Suppressor macrophage treated with lipopolysaccharide for 4 hours (primary cell): ENCODE results near the gene ASPDH.
"Not testable (repeated sequence)": the region's sequence is repeated elsewhere in the genome, so short reads cannot be mapped to it uniquely, and the experiment has no call there.

Source experiments
- DNase-seq: peaks from one replicate; pipeline ENCODE4 v3.0.0-alpha.2; 2020

Gene ASPDH

DNA sequence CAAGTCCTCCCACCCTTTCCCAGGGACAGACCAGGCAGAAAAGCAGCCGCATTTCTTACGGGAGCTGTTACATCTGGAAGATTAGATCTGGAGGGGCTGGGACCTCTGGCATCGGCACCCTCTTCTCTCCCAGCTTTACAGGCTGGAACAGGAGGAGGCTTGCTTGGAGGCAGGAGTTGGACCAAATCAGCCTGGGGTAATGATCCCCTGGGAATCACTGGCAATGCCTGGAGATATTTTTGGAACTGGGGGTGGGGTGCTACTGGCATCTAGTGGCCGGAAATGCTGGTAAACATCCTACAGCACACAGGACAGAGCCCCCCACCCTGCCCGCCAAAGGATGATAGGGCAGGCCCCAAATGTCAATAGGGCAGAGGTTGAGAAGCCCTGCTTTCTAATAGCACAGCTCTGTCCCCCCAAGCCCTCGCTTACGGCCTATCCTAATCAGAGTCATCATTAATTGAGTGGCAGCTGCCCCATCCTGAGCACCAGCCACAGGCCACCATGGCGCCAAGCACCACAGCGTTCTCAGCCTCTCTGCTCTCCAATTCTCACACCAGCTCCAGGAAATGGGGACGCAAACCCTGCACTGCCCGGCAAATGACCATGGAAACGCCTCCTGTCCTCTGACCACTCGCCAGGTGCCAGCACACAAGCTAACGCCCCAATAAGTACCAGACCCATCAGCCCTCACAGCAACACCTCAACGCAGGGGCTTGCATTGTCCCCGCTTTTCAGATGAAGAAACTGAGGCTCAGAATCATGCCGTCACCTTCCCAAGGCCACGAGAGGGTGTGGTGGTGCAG lies 33.9 kb upstream of the ASPDH start:
- no peak for DNase-seq

DNA sequence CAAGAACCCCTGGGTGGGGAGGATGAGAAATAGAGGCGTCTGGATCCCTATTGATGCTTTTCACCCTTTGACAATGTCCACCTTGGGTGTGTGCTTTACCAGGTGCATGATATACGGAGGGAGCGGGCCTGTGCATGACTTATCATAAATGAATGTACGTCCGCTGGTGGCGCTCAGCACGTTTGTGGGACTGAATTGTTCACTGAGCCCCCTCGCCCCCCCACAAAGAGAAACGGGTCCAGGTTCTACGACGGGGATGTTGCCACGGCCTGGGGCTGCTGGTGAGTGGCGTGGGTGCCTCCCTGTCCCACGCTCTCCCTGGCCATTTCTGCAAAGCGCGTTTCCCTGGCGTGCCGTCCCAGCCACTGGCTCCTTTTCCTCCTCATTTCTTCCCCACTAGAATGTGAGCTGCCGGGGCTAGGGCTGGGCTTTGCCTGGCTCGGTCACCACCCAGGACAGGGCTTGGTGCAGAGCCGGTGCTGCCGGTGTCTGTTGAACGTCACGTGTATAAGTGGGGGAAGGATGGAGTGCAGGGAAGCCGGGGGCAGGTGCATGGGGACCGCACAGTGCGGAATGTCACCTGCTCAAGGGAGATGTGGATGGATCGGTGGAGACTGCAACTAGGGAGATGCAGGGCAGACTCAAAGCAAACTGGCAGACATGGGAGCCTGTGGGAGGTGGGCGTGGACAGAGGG lies 33.0 kb upstream of the ASPDH start:
- DNase-seq: no peak

DNA sequence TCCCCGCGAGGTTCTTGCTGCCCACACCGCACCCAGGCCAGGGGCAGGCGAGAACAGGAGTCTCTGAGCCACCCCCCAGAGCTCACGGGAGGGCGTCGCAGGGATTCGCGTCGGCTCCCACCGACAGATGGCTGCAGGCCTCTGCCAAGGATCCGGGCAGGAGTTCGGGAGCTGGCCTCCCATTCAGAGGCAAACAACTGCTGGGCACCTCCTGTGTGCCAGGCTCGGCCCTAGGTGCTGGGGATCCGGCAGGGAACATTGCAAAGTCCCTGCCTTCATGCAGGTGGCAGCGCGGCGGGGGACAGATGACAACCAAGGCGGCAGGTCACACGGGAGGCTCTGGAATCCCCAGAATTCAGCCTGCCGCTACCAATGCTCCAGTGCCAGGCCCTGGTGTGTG lies 29.2 kb upstream of the ASPDH start:
- no peak for DNase-seq

DNA sequence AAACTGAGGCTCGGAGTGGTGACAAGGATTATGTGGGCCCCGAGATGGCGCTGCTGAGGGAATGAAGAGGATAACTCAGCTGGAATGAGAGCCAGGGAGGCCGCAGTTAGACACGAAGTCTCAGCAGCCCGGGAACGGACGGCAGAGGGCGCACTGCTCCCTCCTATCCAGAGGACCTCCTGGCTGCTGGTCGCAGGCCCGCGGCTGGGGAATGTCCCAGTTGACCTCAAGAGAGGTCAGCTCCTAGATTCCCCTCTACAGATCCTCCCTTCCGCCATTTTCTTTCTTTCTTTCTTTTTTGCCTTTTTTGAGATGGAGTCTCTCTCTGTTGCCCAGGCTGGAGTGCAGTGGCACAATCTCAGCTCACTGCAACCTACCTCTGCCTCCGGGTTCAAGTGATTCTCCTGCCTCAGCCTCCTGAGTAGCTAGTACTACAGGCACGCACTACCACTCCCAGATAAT lies 24.1 kb upstream of the ASPDH start:
- peak; percentile 82 for DNase-seq

DNA sequence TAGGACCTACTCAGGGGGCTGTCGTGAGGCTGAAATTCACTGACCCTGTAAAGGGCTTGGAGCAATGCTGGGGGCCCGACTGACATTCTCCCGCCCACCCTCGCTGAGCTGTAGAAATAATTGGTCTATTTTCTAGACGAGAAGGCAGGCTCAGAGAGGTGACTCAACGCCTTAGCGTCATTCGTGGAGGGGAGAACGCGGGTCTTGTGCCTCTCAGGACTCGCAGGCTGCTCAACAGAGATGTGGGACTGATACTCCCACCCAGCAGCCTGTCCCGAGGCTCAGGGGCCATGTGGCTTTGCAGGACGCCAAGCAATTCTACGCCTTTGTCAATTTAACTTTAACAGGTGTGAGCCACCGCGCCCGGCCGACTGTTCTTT lies 23.6 kb upstream of the ASPDH start:
- DNase-seq: no peak

DNA sequence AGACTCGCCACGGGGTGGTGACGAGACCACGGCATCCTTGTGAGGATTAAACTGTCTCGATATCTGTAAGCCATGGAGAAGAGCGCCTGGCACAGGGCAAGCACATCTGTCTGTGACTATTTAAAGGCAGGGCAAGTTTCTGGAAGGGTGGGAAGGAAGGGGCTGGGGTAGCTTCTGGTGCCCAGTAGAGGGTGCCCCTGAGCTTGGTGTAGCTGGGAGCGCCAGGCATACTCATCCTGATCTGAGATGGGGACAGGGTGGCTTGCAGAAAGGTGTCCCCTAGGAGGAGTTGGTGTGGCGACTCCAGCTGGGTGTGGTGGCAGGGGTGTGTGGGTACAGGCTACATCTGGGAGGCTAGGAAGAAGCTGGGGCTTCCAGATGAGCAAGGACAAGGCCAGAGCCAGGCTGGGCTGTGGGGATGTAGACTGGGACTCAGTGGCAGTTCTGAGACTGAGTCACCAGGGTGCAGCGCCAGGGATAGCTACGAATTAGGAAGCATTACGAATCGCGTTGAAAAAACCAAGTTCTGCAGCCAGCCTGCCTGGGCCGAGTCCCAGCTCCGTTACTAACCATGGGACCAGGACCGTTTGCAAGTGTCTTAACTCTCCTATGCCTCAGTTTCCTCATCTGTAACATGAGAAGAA lies 23.1 kb upstream of the ASPDH start:
- DNase-seq: no peak

DNA sequence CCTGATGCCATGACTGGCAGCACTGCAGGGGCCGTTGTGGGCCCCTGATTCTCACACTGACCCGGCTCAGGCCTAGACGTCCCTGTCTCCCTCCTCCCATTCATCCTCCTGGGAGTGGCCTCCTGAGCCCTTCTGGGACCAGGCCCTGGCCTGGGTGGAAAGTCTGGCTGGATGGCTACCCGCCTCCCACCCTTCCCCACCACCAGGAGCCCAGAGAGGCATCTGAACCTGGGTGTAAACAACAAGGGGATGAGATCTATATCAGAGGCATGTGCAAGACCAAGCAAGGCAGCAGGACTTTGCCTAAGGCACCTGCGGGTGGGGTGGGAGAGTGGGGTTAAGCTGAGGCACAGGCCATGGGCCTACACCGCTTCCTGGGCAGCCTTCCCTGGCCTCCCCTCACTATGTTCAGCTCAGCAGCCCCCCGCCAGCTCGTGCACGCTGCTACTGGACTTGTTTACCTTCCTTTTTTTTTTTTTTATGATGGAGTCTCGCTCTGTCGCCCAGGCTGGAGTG lies 22.0 kb upstream of the ASPDH start:
- no peak for DNase-seq

DNA sequence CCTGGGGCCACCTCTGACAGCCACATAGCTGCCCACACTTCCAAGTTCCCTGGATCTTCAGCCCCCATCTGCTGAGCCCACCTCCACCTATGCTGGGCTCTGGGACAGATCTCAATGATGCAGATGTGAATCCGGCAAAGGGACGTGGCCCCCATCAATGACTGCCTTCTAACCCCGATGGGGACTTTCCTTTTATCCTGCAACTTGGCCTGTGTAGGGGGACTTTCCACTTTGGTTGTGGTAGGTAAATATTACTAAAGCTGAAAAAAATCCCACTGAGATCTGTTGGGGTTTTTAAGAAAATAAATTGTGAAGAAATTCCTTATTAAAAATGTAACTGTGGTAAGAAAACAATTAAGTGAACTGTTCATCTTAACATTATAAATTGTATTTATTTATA lies 20.8 kb upstream of the ASPDH start:
- DNase-seq: no peak

DNA sequence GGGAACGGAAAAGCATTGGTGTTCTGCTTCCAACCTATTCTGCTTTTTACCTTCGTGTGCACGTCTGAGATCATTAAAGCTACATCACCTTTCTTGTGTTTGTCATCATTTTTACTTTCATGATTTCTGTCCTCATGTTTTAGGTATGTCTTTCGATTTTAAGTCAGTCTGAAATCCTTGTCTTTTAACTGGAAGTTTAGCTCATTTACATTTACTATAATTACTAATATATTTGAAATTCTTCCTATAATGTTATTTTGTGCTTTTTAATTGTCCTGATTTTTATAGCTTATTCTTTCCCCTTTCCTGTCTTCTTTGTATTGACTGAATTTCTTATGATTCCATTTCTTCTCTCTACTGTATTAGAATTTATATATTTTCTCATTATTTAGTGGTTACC lies 19.2 kb upstream of the ASPDH start:
- no peak for DNase-seq

DNA sequence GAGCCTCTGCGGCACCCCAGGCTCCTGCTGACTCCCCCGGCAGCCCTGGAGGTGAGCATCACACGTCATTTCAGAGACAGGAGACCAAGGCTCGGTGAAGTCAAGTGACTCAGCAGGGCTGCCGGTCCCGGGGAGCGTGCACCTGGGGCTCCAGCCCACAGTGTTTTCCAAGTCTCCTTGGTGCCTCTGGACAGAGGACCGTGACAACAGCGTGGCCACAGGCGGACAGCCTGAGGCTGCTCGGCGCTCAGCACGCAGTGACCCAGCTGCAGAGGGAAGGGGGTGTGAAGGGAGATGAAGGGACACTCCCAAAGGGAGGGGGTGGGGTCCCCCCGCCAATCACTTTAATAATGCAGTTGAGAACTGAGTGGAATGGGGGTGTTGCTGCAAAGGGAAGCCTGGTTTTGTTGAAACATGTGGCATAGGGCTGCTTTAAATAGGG lies 17.5 kb upstream of the ASPDH start:
- no peak for DNase-seq

DNA sequence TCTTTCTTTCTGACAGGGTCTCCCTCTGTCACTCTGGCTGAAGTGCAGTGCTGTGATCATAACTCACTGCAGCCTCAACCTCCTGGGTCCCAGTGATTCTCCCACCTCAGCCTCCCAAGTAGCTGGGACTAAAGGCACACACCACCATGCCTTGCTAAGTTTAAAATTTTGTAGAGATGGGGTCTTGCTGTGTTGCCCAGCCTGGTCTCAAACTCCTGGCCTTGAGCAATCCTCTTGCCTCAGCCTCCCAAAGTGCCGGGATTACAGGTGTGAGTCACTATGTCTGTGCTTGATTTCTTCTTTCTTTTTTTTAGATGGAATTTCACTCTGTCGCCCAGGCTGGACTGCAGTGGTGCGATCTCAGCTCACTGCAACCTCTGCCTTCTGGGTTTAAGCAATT lies 14.3 kb upstream of the ASPDH start:
- not testable (repeated sequence) for DNase-seq

DNA sequence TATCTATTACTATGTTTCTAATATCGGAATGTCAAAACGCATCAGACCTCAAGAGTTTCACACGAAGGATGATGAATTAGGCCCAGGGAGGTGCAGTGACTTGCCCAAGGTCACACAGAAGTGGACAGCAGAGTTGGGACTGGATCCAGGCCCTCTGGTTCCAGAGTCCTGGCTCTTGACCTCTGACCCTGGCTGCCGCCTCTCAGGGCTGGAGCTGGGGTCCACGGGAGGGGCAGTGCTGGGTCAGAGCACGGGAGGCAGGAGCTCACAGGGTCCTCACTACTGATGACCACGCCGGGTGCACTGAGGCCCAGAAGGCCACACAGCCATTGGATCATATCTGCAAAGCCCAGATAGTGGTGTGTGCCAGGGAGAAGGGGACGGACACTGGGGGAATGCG lies 9.2 kb upstream of the ASPDH start:
- no peak for DNase-seq

DNA sequence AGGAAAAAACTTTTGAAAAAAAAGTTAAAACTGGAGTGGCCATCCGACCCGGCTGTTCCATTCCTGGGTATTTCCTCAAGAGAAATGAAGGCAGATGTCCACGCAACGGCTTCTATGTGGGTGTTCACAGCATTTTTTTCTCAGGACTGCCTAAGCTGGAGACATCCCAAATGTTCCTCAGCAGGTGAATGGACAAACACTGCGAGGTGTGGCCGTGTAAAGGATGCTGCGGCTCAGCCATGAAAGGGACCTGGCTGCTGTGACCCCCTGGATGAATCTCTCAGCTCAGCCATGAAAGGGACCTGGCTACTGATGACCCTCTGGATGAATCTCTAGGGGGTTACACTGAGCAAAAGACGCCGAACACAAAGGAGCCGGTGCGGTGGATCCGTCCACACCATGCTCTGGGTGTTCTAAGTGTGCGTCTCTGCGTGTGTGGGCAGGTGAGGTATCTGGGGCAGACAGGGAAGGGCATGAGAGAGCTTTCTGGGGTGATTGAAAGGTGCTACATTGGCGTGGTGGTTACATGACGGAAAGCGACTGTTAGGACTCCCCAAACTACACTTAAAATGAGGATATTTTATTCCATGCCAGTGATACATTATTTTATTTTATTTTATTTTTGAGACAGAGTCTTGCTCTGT lies 7.2 kb upstream of the ASPDH start:
- no peak for DNase-seq

DNA sequence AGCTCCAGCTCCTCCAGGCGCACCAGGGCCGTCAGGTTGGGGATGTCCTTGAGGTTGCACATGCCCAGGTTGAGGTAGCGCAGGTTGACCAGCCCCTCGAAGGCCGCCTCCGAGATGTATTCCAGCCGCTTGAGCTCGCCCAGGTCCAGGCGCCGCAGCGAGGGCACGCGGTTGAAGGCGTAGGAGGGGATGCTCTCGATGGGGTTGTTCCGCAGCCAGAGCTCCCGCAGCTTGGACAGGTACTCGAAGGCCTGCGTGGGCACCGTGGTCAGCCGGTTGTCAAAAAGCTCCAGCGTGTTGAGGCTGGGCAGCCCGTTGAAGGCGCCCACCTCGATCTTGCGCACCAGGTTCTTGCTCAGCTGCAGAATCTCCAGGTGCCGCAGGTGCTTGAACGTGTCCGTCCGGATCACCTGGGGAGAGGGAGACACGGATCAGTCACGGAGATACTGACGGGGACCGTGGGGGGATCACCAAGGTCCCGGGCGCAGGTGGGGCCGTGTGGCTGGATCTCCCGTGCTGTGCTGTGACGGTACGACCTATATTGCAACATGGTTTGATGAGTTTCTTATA lies 5.4 kb upstream of the ASPDH start:
- no peak for DNase-seq

DNA sequence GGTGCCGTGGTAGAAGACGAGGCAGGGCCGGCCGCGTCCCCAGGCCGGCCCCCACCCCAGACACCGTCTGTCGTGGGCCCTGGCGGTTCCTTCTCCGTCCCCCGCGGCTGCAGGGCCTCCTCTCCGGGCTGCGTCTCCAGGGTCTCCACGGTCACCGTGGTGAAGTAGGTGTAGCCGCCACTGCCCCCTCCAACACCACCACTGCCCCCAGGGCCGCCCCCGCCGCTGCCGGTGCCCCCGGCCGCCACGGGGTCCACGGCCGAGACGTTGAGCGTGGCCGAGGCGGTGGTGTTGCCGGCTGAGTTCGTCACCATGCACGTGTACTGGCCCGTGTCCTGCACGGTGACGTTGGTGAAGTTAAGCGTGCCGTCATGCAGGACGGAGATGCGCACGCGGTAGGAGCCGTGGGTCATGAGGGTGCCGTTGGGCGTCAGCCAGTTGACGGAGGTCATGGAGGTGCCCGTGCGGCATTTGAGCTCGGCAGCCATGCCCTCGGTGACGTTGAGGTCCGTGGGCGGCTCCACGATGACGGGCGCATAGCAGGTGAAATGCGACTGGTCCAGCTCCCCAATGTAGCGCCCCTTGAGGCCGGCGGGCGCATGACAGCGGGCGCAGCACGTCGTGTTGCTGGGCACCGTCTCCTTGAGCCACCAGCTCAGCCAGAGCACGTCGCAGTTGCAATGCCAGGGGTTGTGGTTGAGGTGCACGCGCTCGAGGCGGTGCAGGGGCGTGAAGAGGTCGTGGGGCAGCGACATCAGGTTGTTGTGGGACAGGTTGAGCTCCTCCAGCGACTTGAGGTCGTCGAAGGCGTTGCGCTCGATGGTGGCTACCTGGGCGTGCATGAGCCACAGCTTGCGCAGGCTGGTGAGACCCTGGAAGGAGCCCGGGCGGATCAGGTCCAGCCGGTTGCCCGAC lies 4.6 kb upstream of the ASPDH start:
- no peak for DNase-seq

DNA sequence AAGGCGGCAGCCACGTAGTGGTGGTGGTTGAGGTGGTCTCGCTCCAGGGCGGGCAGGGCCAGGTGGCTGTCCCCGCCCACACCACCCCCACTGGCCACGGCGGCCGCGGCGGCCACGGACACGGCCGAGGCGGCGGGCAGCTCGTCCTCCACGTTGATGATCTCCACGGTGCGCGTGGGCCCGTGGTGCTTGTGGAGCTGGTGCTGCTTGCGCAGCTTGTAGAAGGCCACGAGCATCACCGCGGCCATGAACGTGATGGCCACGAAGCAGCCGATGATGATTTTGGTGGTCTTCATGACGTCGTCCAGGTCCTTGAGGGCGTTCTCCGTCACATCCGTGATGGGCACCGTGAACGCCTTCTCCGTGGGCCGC lies 4.0 kb upstream of the ASPDH start:
- DNase-seq: no peak

DNA sequence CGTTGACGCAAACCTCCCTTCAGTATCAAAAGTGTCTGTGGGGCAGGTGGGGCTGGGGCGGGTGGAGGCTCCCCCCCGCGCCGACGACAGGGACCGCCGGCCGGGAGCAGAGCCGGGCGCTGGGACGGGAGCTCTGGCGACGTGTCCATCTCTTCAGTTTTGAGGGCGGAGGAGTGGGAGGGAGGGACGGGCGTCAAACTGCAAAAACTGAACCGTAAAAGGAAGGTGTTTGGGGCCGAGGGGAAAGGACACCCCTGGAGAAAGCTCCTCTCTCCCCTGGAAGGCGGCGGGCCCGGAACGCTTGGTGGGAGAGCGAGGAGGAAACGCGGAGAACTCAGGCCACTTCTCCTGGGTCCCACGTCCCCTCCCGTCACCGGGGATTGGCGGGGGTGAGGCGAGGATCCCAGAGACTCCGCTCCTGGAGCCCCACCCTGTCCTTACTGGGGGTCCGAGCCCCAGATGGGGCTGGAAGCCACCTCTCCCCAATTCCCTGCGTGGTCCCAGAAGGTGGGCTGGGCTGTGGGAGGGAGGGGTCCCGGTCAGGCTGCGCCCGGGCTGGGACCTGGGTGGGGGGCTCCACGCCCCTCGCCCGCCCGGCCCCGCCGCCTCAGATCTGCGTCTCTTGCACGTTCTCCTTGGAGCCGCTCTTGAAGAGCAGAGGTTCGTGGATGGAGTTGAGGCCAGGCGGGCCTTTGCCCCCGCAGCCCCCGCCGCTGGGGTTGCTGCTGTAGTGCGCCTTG lies 3.4 kb upstream of the ASPDH start:
- DNase-seq: no peak

DNA sequence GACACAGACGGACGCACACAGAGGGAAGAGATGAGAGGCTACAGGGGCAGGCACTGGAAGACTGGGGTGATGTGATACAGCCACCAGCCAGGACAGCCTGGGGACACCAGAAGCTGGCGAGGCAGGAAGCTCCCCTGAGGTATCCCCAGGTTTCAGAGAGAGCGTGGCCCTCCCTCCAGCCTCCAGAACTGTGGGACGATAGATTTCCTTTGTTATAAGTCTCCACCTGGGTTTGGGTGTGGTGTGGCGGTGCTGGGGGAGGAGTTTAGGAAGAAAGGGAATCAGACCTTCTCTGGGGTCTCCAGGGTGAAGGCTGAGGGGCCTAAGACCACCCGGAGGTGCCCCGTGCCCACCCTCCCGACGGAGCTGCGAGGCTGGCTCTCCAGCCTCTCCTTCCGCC lies 2.7 kb upstream of the ASPDH start:
- DNase-seq: no peak

DNA sequence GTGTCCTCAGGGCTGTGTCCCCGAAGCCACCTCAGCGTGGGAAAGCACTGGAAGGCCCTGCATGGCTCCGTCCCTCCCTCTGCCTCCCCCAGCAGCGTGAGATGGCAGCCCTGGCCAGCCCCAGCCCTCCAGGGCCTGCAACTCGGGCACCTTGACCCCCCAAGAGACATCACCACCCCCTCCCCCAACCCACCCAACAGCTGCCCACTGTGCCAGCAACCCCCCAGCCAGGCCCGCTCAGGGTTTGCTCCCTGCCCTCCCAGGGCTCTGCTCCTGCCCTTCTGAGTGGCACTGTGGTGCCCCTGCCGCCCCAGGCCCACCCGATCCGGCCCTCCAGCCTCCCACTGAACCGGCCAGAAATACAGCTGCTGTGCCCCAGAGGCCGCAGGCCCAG lies 1.5 kb upstream of the ASPDH start:
- DNase-seq: no peak

DNA sequence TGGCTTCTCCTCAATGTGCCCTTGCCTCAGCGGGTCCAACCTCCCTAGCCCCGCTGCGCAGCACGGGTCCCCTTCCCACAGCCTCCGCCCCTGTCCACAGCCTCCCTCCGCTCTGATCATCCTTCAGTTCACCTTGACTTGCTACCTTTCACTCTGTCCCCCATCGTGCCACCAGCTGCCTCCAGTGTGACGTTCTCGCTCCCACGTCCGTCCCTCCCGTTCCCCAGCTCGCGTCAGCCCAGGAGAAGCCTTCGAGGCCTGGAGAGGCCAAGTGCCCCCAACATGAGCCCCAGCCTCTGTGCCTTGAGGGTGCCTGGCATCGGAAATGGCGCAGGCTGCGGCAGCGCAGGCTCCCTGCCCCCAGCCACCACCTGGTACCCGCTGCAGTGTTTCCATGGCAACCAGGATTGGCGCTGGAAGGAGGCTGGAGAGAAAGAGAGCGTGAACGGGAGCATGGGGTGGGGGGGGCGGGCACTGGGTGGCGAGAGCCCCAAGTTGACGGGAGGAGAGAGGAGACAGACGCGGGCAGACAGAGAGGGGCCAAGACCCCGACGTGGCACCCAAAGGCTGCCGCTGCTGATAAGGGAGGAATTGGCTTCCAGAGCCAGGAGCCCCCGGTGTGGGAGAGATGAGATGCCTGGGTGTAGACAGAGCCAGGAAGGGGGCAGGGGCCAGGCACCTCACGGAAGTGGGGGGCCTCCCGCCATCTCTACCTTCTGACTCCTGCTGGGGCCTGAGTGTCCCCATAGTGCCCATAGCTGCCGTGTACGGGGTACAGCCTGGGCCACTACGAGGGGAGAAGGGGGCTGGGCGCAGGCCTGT lies 844 bp upstream of the ASPDH start:
- DNase-seq: no peak
